Lower lobe of right lung (tissue), 2 donors: ENCODE measurements around the gene HSPBAP1. TPM values are rescaled to one million over a fixed set of nuclear protein-coding genes. Genes with fewer than 3 reads are reported as not detected.

Experiments
- ATAC-seq, 2 donors: fragments of 200-7000 bp; cut with Tn5 transposase; one replicate each; pipeline ENCODE4 v1.9.1; 2020 to 2022; ENCODE audit warnings: mild to moderate bottlenecking in 2 of 2, moderate library complexity in 2 of 2
- DNase-seq: peaks from one replicate; pipeline ENCODE4 v3.0.0-alpha.2; 2020
- H3K27ac ChIP-seq: fragments of 200-600 bp; one replicate; pipeline ENCODE4 v1.8.0; 2022
- H3K27me3 ChIP-seq: fragments of 200-600 bp; one replicate; pipeline ENCODE4 v1.8.0; 2022; ENCODE audit warnings: low read depth
- H3K36me3 ChIP-seq: fragments of 200-600 bp; one replicate; pipeline ENCODE4 v1.8.0; 2022; ENCODE audit warnings: mild to moderate bottlenecking
- H3K4me1 ChIP-seq: fragments of 200-600 bp; one replicate; pipeline ENCODE4 v1.8.0; 2022
- H3K4me3 ChIP-seq: fragments of 200-600 bp; one replicate; pipeline ENCODE4 v1.8.0; 2022; ENCODE audit warnings: mild to moderate bottlenecking
- H3K9me3 ChIP-seq: fragments of 200-600 bp; one replicate; pipeline ENCODE4 v1.8.0; 2022
- CTCF ChIP-seq: fragments of 200-600 bp; IDR thresholded peaks from one replicate; pipeline ENCODE4 v1.8.0; 2022; ENCODE audit warnings: antibody characterized with exemption, mild to moderate bottlenecking
- intact Hi-C: fragments of 100-400 bp; cut with DNase I; formaldehyde crosslinking; loops from one replicate; pipeline ENCODE4 v1.11.0; 2022
- long read RNA-seq: library from polyadenylated mRNA; unstranded; transcript quantifications from one replicate; pipeline ENCODE4 v2.0.0, GENCODE V29; 2021
- total RNA-seq: library from RNA; stranded (reverse); fragmentation: NEBNext Ultra II Directional; extraction: Animal tissue kit (Norgen Biotek cat#: 25700); gene quantifications from one replicate; pipeline ENCODE4 v1.2.1, GENCODE V29; 2021
- donor health status: DM: no; HTN: yes; CAD: no; lungs with severe emphysema.

The HSPBAP1 gene
- total RNA-seq = 15.4 TPM
- long read RNA-seq, transcript HSPBAP1-201 (8 exons, 1,953 nt) = major isoform, 16 of 28 reads
- long read RNA-seq, partial matches to known transcripts = 0 of 28 reads
- long read RNA-seq, other reads (novel, unspliced or antisense) = 9 of 28 reads

- H3K9me3 ChIP-seq = no peaks in the 10 kb centered on the region
- DNase-seq (peak; percentile 97), ATAC-seq (peak; percentile 85)
- intact Hi-C loops = no loop called here
- peak within 1 kb of the TSS; percentile 95 for H3K27ac ChIP-seq
- H3K36me3 ChIP-seq = peaks cover 5% of the 10 kb centered on the region
- H3K4me3 ChIP-seq = peak within 1 kb of the TSS; percentile 82
- H3K27me3 ChIP-seq = no peaks in the 10 kb centered on the region
- H3K4me1 ChIP-seq = peaks cover 48% of the 10 kb centered on the region
- TF ChIP-seq CTCF = no peak
These were observed at the start of gene HSPBAP1 for GRCh38 chr3:122793568-122794416. Gene HSPBAP1 (minus strand): TSS chr3:122793831. CDS start chr3:122793680, 151 bp downstream.

GRCh38 chr3:122835590-122835989 lies 42.0 kb upstream of the HSPBAP1 start:
- H3K36me3 ChIP-seq = peaks cover 13% of the 10 kb centered on the region
- ATAC-seq (no peak), DNase-seq (no peak)
- H3K27me3 ChIP-seq = no peaks in the 10 kb centered on the region
- intact Hi-C loops = no loop called here
- no peaks in the 10 kb centered on the region for H3K4me1 ChIP-seq
- no peak overlapping the region for H3K27ac ChIP-seq
- TF ChIP-seq CTCF = no peak
- H3K4me3 ChIP-seq = no peak overlapping the region
- H3K9me3 ChIP-seq = no peaks in the 10 kb centered on the region

GRCh38 chr3:122828281-122828680 lies 34.6 kb upstream of the HSPBAP1 start:
- no peak overlapping the region for H3K27ac ChIP-seq
- intact Hi-C loops = no loop called here
- no peaks in the 10 kb centered on the region for H3K9me3 ChIP-seq
- H3K4me3 ChIP-seq = no peak overlapping the region
- H3K36me3 ChIP-seq = peaks cover 10% of the 10 kb centered on the region
- no peak for TF ChIP-seq CTCF
- ATAC-seq = peak in 1 of 2 donors; percentile 41
- no peaks in the 10 kb centered on the region for H3K27me3 ChIP-seq
- no peaks in the 10 kb centered on the region for H3K4me1 ChIP-seq
- no peak for DNase-seq

- no peaks in the 10 kb centered on the region for H3K4me1 ChIP-seq
- H3K9me3 ChIP-seq = no peaks in the 10 kb centered on the region
- H3K4me3 ChIP-seq = no peak overlapping the region
- no peak overlapping the region for H3K27ac ChIP-seq
- H3K36me3 ChIP-seq = peaks cover 5% of the 10 kb centered on the region
- DNase-seq (no peak), ATAC-seq (peak; percentile 39 to 49)
- H3K27me3 ChIP-seq = no peaks in the 10 kb centered on the region
- TF ChIP-seq CTCF = no peak
- intact Hi-C loops = no loop called here
These were observed 32.6 kb upstream of the HSPBAP1 start for GRCh38 chr3:122826278-122826677.

GRCh38 chr3:122825460-122825859 lies 31.8 kb upstream of the HSPBAP1 start:
- no peak for TF ChIP-seq CTCF

More at GRCh38 chr3:122825460-122825859, 31.8 kb upstream of the HSPBAP1 start:
- H3K9me3 ChIP-seq = no peaks in the 10 kb centered on the region
- no peak overlapping the region for H3K27ac ChIP-seq
- DNase-seq (no peak), ATAC-seq (peak in 1 of 2 donors; percentile 67)
- intact Hi-C loops = no loop called here
- no peaks in the 10 kb centered on the region for H3K27me3 ChIP-seq
- peaks cover 5% of the 10 kb centered on the region for H3K36me3 ChIP-seq
- no peaks in the 10 kb centered on the region for H3K4me1 ChIP-seq
- no peak overlapping the region for H3K4me3 ChIP-seq
